ENCODE results near the gene CHAMP1.
"Not testable (repeated sequence)": the region's sequence is repeated elsewhere in the genome, so short reads cannot be mapped to it uniquely, and the experiment has no call there.

Gene CHAMP1

DNA sequence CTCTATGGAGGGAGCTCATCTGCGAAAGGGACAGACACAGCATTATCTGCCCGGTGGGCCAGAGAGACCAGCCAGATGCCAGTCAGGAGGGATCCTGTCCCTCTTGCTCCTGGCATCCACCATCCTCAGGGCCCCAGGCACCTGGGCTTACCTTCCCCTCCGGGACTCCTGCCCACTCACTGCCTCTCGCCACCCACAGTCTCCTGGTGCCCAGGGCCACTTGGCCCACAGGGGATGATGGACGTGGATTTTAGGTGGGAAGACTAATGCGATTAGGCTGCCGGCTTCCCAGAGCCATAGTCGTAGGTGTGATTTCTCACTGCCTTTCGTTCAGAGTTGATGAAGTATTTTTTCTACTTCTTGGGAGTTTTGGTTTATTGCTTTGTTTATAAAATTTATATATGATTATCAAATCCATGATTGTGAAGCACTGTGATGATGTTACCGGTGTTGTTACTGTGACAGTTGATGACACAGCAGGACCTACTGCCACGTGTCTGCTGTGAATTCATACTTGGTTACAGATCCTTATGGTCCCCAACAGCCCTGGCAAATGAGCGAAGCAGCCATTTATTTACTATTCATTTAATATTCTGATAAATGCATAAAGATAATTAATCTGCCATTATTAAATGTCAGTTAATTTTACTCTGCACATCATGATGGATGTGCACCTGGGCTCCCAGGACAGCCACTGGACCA, 14.5 kb upstream of the CHAMP1 start:
- no peak for DNase-seq (ENCODE audit: low read depth)

DNA sequence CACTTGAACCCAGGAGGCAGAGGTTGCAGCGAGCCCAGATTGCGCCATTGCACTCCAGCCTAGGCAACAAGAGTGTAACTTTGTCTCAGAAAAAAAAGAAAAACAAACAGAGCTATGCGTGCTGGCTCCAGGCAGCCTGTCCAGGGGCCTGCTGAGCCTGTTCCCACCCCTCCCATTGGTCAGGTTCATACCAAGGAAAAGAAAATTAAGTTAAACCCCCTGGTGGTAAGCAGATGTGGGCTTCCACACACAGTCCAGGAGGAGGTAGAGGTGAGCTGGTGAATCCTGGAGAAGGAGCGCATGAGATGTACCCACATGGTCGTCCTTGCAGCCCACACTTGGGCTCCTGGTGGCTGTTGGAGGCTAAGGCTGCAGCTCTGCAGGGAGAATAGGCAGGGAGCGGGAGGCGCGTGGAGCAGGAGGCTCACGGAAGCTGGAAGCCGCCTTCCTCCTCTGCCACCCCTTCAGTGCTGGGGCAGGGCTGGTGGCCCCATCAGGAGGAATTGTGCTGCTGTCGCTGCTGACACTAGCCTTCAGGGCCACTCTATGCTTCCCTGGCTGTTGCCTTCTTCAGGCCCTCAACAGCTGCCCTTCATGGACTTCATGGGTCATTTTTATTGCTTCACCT, 10.5 kb upstream of the CHAMP1 start:
- DNase-seq (ENCODE audit: low read depth): no peak

DNA sequence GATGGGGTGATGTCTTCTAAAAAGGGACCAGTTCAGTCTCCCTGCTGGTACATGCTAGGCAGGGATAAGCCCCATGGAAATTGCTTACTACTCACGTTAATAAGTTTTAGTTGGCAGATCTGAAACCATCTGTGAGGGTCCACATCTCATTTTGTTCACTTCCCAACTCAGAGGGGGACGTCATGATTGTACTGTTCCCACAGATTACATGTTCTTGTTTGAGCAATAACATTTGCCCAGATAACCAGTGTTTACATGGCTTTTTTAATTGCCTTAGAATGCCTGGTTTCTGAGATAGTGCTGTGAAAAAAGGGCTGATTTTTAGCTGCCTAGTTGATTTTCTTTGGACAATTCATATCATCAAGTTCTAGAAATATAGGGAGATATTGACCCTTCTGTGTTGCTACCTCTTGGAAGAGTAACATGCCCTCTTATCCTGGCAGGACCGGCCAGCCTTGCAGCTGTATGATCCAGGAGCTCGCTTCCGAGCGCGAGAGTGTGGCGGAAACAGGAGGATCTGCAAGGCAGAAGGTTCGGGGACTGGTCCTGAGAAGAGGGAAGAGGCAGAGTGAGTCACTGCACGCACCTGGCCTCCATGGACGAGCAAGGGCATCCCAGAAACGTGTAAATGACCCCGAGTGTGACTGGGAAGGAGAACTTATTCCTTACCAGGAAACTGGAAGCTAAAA, 9.8 kb upstream of the CHAMP1 start:
- no peak for DNase-seq (ENCODE audit: low read depth)

DNA sequence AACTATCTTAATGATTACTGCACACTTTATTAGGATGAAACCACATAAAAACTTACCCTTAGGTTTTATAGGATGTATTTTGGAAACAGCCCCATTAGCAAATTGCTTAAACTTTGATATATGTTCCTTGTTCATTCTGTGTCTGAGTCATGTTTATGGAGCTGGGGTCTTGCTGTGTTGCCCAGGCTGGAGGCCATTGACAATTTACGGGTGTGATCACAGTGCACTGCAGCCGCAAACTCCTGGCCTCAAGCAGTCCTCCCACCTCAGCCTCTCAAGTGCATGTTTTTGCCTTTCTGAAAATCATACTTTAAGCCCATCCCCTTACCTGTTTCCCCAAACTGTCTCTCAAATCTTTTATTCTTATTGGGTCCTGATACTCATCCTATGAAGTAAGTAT, 5.2 kb upstream of the CHAMP1 start:
- DNase-seq (ENCODE audit: low read depth): no peak

DNA sequence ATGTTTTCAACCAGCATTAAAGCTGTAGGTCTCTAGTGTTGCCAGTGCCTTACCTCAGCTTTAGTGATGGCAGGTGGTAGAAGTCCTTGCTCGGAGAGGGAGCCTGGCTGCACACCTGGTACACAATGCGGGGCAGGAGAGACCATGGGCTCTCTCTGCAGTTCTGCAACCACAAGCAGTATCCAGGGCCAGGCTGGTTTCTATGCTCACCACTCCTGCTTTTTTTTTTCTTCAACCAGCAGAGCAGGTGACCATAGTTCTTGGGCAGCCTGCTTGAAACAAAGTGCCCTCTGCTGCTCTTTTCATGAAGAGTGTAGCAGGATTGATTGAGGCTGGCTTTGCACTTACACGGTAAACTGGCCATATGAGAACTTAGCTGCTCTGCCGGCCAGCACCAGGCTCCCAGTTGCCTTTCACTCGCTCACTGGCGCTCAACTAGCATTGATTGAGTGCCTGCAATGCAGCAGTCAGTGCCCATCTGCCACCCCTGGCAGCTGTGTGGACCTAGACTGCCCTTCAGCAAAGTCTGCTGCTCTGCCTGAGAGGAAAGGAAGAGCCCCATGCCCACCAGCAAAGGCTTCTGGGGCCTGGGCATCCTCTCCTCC, 4.4 kb upstream of the CHAMP1 start:
- DNase-seq (ENCODE audit: low read depth): no peak

DNA sequence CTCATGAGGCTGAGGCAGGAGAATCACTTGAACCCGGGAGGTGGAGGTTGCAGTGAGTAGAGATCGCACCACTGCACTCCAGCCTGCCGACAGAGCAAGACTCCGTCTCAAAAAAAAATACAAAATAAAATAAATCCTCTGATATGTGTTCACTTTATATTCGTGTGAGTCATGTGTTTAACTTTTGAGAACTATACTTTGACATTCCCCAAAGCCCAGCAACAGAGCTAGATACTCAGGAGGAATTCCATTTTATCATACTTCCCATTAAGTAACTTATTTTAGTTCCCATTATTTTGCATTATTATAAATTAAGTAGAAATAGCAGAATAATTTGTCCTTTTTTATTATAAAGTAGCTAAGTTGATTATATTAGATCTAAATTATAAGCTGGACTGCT, 3.3 kb upstream of the CHAMP1 start:
- no peak for DNase-seq (ENCODE audit: low read depth)

DNA sequence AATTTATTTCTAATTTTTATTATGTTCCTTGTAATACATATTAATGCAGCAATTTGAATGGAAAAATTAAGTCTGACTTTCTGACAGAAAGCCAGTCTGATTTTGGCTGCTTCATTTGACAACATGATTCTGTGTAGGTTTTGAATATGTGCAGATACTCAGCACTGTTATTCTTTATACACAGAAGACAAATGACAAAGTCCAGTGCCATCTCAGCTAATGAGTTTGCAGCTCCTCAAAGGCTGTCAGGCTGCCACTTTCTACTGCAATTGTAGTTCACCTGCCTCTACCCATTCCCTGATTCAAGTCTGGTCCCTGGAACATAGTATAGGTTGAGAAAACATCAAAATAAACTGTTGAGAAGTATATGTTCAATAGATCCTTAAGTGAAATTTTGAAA, 2.9 kb upstream of the CHAMP1 start:
- DNase-seq (ENCODE audit: low read depth): no peak

DNA sequence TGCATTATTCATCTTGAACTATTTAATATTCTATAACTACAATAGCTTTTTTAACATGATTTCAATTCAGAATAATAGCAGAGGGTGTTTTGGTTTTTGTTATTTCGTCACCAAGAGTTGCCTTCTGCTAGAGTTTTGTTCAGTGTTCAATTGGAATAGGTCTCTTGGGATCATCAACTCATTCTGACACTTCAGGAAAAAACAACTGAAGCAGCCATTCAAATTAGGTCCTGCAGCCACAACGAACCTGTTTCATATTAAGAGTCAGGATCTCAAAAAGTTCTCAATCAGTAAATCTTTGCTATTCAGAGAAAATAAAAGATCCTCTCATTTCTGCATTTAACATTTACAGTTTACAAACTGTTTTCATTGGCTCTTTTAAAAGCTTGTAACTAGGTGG, 2.4 kb upstream of the CHAMP1 start:
- no peak for DNase-seq (ENCODE audit: low read depth)

DNA sequence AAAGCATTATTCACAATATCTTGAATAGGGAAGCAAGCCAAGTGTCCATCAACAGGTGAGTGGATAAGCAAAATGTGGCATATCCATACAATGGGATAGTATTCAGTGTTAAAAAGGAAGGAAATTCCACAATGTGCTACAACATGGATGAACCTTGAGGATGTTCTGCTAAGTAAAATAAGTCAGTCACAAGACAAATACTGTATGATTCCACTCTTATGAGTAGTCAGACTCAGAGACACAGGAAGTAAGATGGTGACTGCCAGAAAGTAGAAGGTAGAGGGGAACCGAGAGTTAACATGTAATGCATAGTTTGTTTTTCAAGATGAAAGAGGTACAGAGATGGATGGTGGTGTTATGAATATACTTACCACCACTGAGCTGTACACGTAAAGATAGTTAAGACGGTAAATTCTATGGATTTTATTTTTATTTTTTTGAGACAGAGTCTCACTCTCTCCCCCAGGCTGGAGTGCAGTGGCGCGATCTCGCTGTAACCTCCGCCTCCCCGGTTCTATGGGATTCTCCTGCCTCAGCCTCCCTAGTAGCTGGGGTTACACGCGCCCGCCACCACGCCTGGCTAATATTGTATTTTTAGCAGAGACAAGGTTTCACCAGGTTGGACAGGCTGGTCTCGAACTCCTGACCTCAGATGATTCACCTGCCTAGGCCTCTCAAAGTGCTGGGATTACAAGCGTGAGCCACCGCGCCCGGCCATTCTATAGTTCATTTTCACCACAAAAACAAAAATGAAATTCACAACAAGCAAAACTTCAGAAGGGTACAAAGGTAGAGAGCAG, 1.0 kb upstream of the CHAMP1 start:
- no peak for DNase-seq (ENCODE audit: low read depth)

DNA sequence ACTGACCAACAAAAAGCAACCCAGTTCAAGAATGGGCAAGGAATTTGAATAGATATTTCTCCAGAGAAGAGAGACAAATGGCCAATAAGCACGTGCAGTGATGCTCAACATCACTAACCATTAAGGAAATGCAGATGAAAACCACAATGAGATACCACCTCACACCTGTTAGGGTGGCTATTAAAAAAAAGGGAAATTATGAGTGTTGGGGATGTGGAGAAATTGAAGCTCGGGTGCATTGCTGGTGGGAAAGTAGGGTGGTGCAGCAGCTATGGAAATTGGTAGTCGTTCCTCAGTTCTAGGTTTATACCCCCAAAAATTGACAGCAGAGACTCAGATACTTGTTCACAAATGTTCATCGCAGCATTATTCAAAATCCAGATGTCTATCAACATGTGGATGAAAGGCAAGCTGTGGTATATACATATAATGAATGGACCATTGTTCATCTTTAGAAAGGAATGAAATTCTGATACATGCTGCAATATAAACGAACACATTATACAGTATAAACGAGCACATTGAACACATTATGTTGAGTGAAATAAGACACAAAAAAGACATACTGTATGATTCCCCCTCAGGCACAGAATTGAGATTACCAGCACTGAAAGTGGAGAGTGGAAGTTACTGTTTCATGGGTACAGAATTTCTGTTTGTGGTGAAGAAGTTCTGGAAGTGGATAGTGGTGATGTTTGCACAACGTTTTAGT, 927 bp downstream of the CHAMP1 start:
- no peak for DNase-seq (ENCODE audit: low read depth)

DNA sequence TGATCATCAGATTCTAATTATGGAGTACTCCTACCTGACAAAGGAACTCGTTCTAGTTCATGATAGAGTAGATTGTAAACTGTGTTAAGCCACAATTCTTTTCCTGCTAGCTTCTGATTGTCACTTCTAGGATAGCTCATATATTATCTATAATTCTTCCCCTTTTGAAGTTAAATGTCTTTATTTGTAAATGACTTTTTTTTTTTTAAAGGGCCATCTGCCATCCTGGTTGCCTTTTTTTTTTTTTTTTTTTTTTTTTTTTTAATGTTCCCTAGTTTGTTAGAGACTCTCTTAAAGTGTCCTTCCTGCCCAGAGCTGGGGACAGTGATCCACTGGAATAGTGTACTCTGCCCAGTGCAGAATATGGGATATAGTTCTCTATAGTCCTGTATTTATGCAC, 4.3 kb downstream of the CHAMP1 start:
- DNase-seq (ENCODE audit: low read depth): no peak

DNA sequence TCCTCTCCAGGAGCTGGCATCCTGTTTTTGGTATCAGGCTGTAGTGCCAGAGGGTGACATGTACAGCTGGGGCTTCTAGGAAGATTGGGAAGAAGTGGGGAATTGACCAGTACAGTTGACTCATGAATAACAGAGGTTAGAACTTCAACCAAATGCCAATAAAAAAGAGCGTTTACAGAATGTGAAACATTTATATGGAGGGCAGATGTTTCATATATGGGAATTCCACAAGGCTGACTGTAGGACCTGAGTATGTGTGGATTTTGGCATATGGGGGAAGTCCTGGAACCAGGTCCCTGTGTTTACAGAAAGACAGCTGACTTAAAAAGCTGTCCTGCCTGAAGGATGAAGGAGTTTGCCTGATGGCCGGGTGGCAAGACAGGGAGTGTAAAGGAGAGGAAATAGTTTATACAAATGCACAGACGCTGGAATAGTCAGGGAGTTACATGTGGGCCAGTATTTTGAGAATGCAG, 5.2 kb downstream of the CHAMP1 start:
- no peak for DNase-seq (ENCODE audit: low read depth)

DNA sequence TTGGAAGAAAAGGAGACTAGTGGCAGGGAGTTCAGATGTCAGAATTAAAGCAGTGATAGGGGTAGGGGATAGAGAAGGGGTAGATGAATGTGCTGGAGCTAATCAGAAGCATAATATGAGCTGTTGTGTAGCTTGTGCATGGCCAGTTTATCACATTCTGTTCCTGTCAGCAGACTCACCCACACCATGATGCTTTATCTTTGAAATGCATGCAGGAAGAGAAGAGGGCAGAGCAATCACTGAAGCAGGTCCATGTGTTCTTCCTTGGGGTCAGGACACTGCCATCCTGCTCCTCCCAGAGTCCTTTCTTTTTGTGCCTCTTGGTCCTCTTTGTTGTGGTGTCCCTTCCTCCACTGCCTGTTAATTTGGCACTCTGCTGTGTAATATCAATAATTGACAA, 5.8 kb downstream of the CHAMP1 start:
- DNase-seq (ENCODE audit: low read depth): no peak

DNA sequence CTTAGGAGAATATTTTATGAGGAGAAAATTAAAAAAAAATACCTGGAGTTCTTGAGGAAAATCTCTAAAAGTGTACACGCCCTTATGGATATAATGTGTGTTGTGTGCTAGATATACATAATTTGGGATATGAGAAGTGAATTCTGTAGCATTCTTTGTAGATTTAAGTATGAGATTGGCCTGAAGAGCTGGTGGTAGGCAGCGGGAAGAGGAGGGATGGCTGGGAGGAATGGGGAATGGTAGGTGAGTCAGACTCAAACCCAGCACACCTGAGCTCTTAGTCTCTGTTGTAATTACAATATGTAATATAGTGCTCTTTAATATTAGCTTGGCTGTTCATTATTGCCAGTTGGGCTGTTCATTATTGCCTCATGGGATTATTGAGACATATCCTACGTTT, 7.0 kb downstream of the CHAMP1 start:
- no peak for DNase-seq (ENCODE audit: low read depth)

DNA sequence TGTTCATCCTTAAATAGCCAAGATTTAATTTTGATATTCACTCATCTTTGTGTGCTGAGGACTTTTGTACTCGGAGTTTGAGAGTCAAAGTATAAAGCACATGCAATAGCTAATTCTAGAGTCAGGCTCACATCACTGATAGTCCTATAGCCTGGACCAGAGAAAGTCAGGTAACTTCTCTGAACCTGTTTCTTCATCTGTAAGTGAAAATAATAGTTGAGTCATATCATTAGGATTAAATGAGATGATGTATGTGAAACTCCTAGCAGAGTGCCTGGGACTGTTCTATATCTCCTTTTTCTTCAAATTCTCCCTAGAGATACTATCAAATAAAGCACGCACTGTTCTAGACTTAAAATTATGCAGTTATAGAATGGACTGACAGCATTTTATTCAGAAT, 9.0 kb downstream of the CHAMP1 start:
- no peak for DNase-seq (ENCODE audit: low read depth)

DNA sequence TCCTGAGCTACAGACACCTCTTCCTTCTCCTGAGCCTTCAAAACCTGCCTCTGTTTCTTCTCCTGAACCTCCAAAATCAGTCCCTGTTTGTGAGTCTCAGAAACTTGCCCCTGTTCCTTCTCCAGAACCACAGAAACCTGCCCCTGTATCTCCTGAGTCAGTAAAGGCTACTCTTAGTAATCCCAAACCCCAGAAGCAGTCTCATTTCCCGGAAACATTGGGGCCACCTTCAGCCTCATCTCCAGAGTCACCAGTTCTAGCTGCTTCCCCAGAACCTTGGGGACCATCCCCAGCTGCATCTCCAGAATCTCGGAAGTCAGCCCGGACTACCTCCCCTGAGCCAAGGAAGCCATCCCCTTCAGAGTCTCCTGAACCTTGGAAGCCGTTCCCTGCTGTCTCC, 10.0 kb downstream of the CHAMP1 start:
- DNase-seq (ENCODE audit: low read depth): no peak

DNA sequence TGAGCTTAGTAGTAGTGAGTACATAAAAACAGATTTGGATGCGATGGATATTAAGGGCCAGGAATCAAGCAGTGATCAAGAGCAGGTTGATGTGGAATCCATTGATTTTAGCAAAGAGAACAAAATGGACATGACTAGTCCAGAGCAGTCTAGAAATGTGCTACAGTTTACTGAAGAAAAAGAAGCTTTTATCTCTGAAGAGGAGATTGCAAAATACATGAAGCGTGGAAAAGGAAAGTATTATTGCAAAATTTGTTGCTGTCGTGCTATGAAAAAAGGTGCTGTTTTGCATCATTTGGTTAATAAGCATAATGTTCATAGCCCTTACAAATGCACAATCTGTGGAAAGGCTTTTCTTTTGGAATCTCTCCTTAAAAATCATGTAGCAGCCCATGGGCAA, 11.4 kb downstream of the CHAMP1 start:
- DNase-seq (ENCODE audit: low read depth): no peak

DNA sequence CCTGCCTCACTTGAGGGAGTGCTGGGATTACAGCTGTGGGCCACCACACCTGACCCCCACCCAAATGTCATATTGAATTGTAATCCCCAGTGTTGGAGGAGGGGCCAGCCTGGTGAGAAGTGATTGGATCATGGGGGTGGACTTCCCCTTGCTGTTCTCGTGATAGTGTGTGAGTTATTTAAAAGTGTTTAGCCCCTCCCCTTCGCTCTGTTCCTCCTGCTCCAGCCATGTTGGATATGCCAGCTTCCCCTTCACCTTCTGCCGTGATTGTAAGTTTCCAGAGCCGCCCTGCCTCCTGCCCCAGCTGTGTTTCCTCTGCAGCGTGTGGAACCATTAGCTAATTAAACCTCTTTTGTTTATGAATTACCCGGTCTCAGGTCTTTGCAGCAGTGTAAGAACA, 13.7 kb downstream of the CHAMP1 start:
- DNase-seq (ENCODE audit: low read depth): no peak

DNA sequence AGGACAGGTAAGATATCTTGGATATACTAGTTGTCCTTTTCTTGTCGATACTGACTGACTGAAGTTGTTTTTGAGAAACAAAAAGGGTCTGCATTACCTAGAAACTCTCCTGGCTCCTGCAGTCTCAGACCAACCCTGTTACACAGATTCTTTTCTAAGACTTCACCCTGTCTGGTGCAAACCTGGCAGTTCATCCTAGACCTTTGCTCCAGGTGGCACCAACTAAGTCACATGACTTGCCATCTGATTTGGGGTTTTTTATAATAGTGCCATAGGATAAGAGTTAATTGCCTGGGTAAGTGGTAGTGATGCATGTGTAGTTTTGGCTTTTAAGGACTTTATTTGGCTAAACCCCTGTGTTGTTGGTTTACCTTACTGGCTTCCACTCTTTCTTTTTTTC, 14.3 kb downstream of the CHAMP1 start:
- no peak for DNase-seq (ENCODE audit: low read depth)

DNA sequence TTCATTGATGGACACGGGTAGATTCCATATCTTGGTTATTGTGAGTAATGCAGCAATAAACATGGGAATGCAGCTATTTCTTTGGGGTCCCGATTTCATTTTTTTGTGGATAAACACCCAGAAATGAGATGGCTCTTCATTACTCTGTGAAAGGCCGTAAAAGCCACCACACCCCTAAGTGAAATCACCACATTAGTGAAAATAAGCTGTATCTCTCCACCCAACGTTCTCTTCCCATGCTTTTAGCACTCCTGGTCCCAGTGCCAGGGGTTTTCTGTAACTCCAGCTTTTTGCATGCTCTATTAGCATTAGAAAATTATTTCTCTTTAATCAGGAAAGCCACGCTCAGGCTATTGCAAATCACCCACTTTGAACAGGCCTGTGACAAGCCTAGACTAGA, 15.8 kb downstream of the CHAMP1 start:
- DNase-seq (ENCODE audit: low read depth): no peak

DNA sequence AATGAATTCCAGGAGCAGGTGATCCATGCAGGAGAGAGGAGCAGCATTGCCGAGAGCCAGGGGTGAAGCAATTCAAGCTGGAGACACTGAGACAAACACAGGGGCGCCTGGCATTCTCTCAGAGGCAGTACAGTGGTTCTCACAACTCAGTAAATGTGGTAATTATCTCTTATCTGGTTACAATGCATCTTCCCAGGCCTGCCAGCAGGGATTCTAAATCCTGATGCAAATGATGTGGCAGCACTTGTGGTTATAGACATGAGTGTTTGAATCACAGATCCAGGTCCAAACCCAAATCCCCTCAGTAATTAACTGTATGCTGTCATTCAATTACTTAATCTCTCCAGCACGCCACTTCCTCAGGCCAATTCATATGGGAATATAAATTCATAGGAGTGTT, 19.6 kb downstream of the CHAMP1 start:
- DNase-seq (ENCODE audit: low read depth): not testable (repeated sequence)
